Fibroblast of villous mesenchyme (primary cell): Measurements from ENCODE around the gene WIPF1. TPM values are rescaled to one million over a fixed set of nuclear protein-coding genes. Genes with fewer than 3 reads are reported as not detected.

Source experiments
- DNase-seq: peaks from one replicate; pipeline ENCODE4 v3.0.0-alpha.2; 2010; ENCODE audit warnings: low read depth
- H3K4me3 ChIP-seq: 2 replicates; pipeline ENCODE4 v1.5.1; 2011; ENCODE audit warnings: low read depth, mild to moderate bottlenecking, low read length
- CTCF ChIP-seq: IDR thresholded peaks from 2 replicates; pipeline ENCODE4 v1.5.1; 2012; ENCODE audit warnings: low read depth, mild to moderate bottlenecking, low read length; ENCODE audit not compliant: insufficient read depth
- total RNA-seq: library from RNA; depleted of rRNA; stranded (reverse); fragments of >200 nt; gene quantifications from 2 replicates; pipeline ENCODE4 v1.2.3, GENCODE V29; 2012

Gene WIPF1
- total RNA-seq, 1 donor, result 13.0 TPM

GRCh38 chr2:174630107-174630506 is 32.5 kb upstream of the WIPF1 start:
- DNase-seq, result peak; percentile 48
- H3K4me3 ChIP-seq, result no peak overlapping the region
- TF ChIP-seq CTCF, result no peak

- H3K4me3 ChIP-seq, result no peak overlapping the region
- TF ChIP-seq CTCF, result no peak
- DNase-seq, result no peak
Measured at GRCh38 chr2:174629506-174629905, 31.9 kb upstream of the WIPF1 start.

GRCh38 chr2:174628528-174629169 is 31.0 kb upstream of the WIPF1 start:
- no peak for TF ChIP-seq CTCF
- no peak overlapping the region for H3K4me3 ChIP-seq
- DNase-seq, result no peak

GRCh38 chr2:174627216-174627615 is 29.6 kb upstream of the WIPF1 start:
- H3K4me3 ChIP-seq, result no peak overlapping the region
- TF ChIP-seq CTCF, result no peak
- DNase-seq, result no peak

- H3K4me3 ChIP-seq, result no peak overlapping the region
- no peak for TF ChIP-seq CTCF
- DNase-seq, result no peak
Measured at GRCh38 chr2:174624895-174625430, 27.4 kb upstream of the WIPF1 start.

- no peak for DNase-seq
- no peak overlapping the region for H3K4me3 ChIP-seq
- TF ChIP-seq CTCF, result no peak
Measured at GRCh38 chr2:174623690-174624089, 26.1 kb upstream of the WIPF1 start.
